Prostate gland (tissue), 2 donors: ENCODE results near the gene WDR1.

Source experiments
- POLR2A ChIP-seq: fragments of 450-650 bp; IDR thresholded peaks from one replicate; pipeline ENCODE4 v1.6.1; 2016; ENCODE audit warnings: antibody characterized with exemption, mild to moderate bottlenecking
- POLR2AphosphoS5 ChIP-seq: sonication (generic); formaldehyde crosslinking; IDR thresholded peaks from one replicate; pipeline ENCODE4 v1.6.1; 2017; ENCODE audit warnings: antibody characterized with exemption
- TF ChIP-seq, protein P1 (sequence below), 4 experiments: fragments of 200-600 bp in 2 of 4; fragments of 450-650 bp in 2 of 4; sonication (generic) in 2 of 4; IDR thresholded peaks; 1 replicate in 3 of 4; 2 replicates in 1 of 4; pipeline ENCODE4 v1.5.1; 2016 to 2019; ENCODE audit warnings: antibody characterized with exemption in 4 of 4, mild to moderate bottlenecking in 2 of 4, moderate library complexity in 2 of 4

DNA sequence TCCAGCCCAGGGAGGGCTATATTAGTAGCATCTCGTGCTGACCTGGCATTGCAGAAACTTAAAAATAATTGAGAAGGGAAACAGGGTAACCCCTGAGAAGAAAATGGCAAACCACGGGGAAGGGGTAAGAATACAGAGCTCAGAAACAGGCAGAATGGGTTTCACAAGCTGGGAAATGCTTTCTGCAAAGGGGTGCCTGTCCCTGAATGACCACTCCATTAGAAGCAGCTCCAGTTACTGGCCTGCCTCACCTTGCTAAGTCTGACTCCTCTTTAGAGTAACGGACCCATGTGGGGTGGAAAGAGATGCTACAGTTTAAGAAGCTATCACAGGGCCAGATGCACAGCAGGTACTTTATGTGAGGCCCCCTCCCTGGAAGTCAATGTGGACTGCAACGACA is 2.5 kb downstream of the WDR1 start:
- TF ChIP-seq, protein P1, sequence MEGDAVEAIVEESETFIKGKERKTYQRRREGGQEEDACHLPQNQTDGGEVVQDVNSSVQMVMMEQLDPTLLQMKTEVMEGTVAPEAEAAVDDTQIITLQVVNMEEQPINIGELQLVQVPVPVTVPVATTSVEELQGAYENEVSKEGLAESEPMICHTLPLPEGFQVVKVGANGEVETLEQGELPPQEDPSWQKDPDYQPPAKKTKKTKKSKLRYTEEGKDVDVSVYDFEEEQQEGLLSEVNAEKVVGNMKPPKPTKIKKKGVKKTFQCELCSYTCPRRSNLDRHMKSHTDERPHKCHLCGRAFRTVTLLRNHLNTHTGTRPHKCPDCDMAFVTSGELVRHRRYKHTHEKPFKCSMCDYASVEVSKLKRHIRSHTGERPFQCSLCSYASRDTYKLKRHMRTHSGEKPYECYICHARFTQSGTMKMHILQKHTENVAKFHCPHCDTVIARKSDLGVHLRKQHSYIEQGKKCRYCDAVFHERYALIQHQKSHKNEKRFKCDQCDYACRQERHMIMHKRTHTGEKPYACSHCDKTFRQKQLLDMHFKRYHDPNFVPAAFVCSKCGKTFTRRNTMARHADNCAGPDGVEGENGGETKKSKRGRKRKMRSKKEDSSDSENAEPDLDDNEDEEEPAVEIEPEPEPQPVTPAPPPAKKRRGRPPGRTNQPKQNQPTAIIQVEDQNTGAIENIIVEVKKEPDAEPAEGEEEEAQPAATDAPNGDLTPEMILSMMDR (IDR thresholded peaks at IDR 0.05), result no peak
- TF ChIP-seq POLR2A, result no peak
- no peak for TF ChIP-seq POLR2AphosphoS5
